Progenitor cell of endocrine pancreas (in vitro differentiated cells): Measurements from ENCODE around the gene CALCR. TPM values are rescaled to one million over a fixed set of nuclear protein-coding genes. Genes with fewer than 3 reads are reported as not detected.

Experiments used
- DNase-seq: peaks from one replicate; pipeline ENCODE4 v3.0.0; 2021; ENCODE audit warnings: low spot score; ENCODE audit not compliant: unreplicated experiment
- H3K27ac Mint-ChIP-seq: 2 replicates; pipeline ENCODE4 v1.8.0; 2021; ENCODE audit warnings: mild to moderate bottlenecking, moderate library complexity, mixed read lengths
- H3K27me3 Mint-ChIP-seq: 2 replicates; pipeline ENCODE4 v1.8.0; 2021; ENCODE audit warnings: mixed read lengths
- H3K36me3 Mint-ChIP-seq: 2 replicates; pipeline ENCODE4 v1.8.0; 2022; ENCODE audit warnings: mixed read lengths; ENCODE audit not compliant: insufficient read depth
- H3K4me1 Mint-ChIP-seq: 2 replicates; pipeline ENCODE4 v1.8.0; 2021; ENCODE audit warnings: low read depth, mixed read lengths
- H3K4me3 Mint-ChIP-seq: 2 replicates; pipeline ENCODE4 v1.8.0; 2021; ENCODE audit warnings: low read depth, mild to moderate bottlenecking, moderate library complexity, mixed read lengths
- H3K9me3 Mint-ChIP-seq: 2 replicates; pipeline ENCODE4 v1.8.0; 2021; ENCODE audit warnings: low read depth, mixed read lengths
- total RNA-seq: library from RNA; stranded (reverse); gene quantifications from 2 replicates; pipeline ENCODE4 v1.2.1, GENCODE V29; 2021
- TF ChIP-seq, protein P1 (sequence below): fragments of 200-600 bp; sonication (generic); IDR thresholded peaks from one replicate; pipeline ENCODE4 v1.5.0; 2021; ENCODE audit warnings: antibody characterized with exemption, mild to moderate bottlenecking; ENCODE audit not compliant: unreplicated experiment

The CALCR gene
- total RNA-seq, 1 donor from 2014 or later, result not detected

DNA sequence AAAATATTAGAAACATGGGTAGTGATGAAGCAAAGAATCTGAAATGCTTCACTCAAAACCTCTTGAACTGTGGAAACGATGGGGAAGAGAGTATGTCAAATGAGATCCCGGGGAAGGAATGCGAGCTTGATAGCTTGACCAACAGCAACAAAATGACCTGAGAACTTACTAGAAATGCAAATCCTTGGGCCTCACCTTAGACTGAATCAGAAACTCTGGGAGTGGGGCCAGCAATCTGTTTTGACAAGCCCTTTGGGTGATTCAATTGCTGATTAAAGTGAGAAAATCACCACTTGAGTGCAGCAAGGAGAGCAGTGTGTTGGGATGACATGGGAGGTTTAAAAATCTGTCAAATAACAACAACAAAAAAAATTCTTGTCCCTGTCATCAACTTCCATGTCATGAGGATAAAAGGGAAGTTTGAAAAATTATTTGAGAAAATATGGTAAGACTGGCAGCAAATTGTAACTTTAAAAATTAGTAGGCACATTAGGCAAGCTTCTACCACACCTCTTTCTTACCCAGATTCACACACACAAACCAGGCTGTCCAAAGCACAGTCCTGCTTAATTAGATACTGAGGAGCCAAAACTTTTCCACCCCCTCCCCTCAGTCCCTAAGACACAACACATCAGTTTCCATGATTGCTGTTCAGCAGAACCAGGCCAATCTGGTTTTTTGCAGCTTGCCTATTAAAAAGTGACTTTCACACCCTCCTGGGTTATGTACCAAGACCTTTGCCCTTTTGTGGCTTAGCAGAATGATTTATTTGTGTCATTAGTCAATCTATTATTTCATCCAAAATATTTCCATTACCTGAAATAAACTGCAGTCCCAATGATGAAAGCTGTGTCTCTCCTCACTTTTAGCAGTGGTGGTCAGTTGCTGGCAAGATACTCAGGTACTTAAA, 15.6 kb downstream of the CALCR start:
- Mint-ChIP-seq H3K9me3 (no peaks in the 10 kb centered on the region), H3K27ac (no peak overlapping the region), H3K4me1 (peaks cover 2% of the 10 kb centered on the region), H3K27me3 (no peaks in the 10 kb centered on the region), H3K4me3 (no peak overlapping the region), H3K36me3 (no peaks in the 10 kb centered on the region)
- DNase-seq, result no peak
- TF ChIP-seq, protein P1, sequence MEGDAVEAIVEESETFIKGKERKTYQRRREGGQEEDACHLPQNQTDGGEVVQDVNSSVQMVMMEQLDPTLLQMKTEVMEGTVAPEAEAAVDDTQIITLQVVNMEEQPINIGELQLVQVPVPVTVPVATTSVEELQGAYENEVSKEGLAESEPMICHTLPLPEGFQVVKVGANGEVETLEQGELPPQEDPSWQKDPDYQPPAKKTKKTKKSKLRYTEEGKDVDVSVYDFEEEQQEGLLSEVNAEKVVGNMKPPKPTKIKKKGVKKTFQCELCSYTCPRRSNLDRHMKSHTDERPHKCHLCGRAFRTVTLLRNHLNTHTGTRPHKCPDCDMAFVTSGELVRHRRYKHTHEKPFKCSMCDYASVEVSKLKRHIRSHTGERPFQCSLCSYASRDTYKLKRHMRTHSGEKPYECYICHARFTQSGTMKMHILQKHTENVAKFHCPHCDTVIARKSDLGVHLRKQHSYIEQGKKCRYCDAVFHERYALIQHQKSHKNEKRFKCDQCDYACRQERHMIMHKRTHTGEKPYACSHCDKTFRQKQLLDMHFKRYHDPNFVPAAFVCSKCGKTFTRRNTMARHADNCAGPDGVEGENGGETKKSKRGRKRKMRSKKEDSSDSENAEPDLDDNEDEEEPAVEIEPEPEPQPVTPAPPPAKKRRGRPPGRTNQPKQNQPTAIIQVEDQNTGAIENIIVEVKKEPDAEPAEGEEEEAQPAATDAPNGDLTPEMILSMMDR, result no peak

GRCh38 chr7:93551931-93552330, 22.6 kb downstream of the CALCR start:
- Mint-ChIP-seq H3K36me3 (no peaks in the 10 kb centered on the region), H3K4me3 (no peak overlapping the region), H3K27ac (no peak overlapping the region), H3K9me3 (no peaks in the 10 kb centered on the region), H3K4me1 (no peaks in the 10 kb centered on the region), H3K27me3 (no peaks in the 10 kb centered on the region)
- TF ChIP-seq, protein P1, result no peak
- DNase-seq, result no peak

- TF ChIP-seq, protein P1, result peak; percentile 77
- H3K9me3 Mint-ChIP-seq, result no peaks in the 10 kb centered on the region
- H3K36me3 Mint-ChIP-seq, result no peaks in the 10 kb centered on the region
- H3K4me1 Mint-ChIP-seq, result no peaks in the 10 kb centered on the region
- no peaks in the 10 kb centered on the region for H3K27me3 Mint-ChIP-seq
- DNase-seq, result no peak
- no peak overlapping the region for H3K27ac Mint-ChIP-seq
- no peak overlapping the region for H3K4me3 Mint-ChIP-seq
Observed at GRCh38 chr7:93551063-93551895, 23.2 kb downstream of the CALCR start.

DNA sequence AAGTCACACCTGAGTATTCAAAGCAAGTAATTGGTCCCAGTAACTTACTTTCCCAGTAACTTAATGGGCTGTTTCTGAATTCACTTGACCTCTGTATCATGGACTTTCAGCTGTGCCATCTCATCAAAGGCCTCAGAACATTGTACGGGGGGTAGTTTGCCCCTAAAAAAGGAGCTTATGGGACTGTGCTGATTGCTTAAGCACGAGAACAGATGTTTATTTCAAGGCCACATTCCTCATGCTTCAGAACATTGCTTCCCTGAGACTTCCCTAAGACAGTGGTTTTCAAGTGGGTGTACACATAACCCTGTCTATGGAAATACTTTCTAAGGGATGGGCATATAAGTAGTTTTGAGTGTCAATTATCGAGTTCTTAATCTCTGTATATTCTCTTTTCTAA, 26.8 kb downstream of the CALCR start:
- DNase-seq, result no peak
- Mint-ChIP-seq H3K9me3 (no peaks in the 10 kb centered on the region), H3K27me3 (no peaks in the 10 kb centered on the region), H3K4me1 (no peaks in the 10 kb centered on the region), H3K27ac (no peak overlapping the region), H3K36me3 (no peaks in the 10 kb centered on the region), H3K4me3 (no peak overlapping the region)
- TF ChIP-seq, protein P1, result no peak

DNA sequence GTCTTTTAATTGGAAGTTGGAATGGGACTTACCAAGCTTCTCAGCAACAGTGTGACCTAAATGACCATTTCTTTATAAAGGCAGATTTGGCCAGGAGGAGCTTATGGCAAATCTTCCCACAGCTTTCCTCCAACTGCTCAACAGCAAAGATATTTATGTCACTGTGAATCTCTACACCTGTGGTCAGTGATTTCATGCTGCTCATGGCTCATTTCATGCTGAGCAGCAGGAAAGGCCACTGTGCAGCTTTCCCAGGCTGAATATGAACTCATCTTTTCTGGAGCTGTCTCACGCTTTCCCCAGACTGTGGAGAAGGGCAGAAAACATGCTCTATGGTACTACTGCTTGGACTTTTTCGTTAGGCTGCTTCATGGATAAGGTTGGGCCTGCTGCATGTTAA, 29.8 kb downstream of the CALCR start:
- H3K4me1 Mint-ChIP-seq, result no peaks in the 10 kb centered on the region
- H3K4me3 Mint-ChIP-seq, result no peak overlapping the region
- no peaks in the 10 kb centered on the region for H3K27me3 Mint-ChIP-seq
- no peak for DNase-seq
- TF ChIP-seq, protein P1, result no peak
- H3K9me3 Mint-ChIP-seq, result no peaks in the 10 kb centered on the region
- H3K27ac Mint-ChIP-seq, result no peak overlapping the region
- H3K36me3 Mint-ChIP-seq, result no peaks in the 10 kb centered on the region
